ENCODE results near the gene DIS3L2. TPM values are rescaled to one million over a fixed set of nuclear protein-coding genes. Genes with fewer than 3 reads are reported as not detected.

The DIS3L2 gene
- total and polyA plus RNA-seq, 2 of the 4 experiments (the other 2 are of a cell fraction): 14.7 to 19.2 TPM

DNA sequence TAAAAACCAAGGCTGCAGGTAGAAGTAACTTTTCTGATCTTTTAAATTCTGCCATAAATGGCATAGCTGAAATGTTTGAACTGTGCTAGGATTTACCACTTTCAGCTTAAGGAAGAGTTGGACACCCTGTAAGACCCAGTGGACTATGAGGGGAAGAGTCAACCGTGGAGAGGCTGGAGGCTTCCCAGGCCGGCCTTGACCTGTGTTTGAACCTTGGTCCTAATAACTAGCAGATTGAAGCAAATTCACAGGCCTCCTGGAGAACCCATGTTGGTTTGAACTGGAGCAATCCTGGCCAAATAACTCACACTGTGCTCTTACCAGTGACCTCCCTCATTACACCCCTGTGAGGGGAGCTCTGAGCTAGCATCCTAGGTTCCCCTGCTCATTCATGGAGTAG is 329.8 kb downstream of the DIS3L2 start:
- no peak overlapping the region for H2BK20ac ChIP-seq (ENCODE audit: low read depth, low read length)
- H4K5ac ChIP-seq (ENCODE audit: low read depth, low read length): no peak overlapping the region
- no CpG with 5 or more reads among the region's 2 CpGs for WGBS, 2 experiments (ENCODE audit: extremely low coverage in 2 of 2, insufficient read length in 1 of 2)
- H3K4me3 ChIP-seq (ENCODE audit: insufficient read depth, low read depth, low read length): no peak overlapping the region
- H3K4ac ChIP-seq (ENCODE audit: low read depth, low read length): no peak overlapping the region
- no peaks in the 10 kb centered on the region; the same call in 1 of the 2 replicates for H4K20me1 ChIP-seq (ENCODE audit: insufficient read depth, low read length)
- TF ChIP-seq NFE2L2 (IDR thresholded peaks at IDR 0.05; ENCODE audit: low read depth, low read length) (no peak), MXI1 (IDR thresholded peaks at IDR 0.05; ENCODE audit: borderline replicate concordance, low read depth, low read length) (no peak), MAZ (IDR thresholded peaks at IDR 0.05; ENCODE audit: borderline replicate concordance, low read depth, low read length) (no peak), CEBPB (IDR thresholded peaks at IDR 0.05; ENCODE audit: low read depth, low read length) (no peak)
- TF ChIP-seq, protein P1, sequence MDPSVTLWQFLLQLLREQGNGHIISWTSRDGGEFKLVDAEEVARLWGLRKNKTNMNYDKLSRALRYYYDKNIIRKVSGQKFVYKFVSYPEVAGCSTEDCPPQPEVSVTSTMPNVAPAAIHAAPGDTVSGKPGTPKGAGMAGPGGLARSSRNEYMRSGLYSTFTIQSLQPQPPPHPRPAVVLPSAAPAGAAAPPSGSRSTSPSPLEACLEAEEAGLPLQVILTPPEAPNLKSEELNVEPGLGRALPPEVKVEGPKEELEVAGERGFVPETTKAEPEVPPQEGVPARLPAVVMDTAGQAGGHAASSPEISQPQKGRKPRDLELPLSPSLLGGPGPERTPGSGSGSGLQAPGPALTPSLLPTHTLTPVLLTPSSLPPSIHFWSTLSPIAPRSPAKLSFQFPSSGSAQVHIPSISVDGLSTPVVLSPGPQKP (IDR thresholded peaks at IDR 0.05; ENCODE audit: borderline replicate concordance, low read depth, low read length): no peak
- TF ChIP-seq, protein P2, sequence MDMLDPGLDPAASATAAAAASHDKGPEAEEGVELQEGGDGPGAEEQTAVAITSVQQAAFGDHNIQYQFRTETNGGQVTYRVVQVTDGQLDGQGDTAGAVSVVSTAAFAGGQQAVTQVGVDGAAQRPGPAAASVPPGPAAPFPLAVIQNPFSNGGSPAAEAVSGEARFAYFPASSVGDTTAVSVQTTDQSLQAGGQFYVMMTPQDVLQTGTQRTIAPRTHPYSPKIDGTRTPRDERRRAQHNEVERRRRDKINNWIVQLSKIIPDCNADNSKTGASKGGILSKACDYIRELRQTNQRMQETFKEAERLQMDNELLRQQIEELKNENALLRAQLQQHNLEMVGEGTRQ (IDR thresholded peaks at IDR 0.05; ENCODE audit: low read depth, low read length): no peak
- peaks cover 1% of the 10 kb centered on the region; the same call in 1 of the 2 replicates for H3K4me1 ChIP-seq (ENCODE audit: control insufficient read depth, insufficient read depth, low read length)
- no peak overlapping the region for H3K23ac ChIP-seq (ENCODE audit: low read depth, low read length)
- H3K18ac ChIP-seq (ENCODE audit: low read depth, low read length): no peak overlapping the region
- CTCF ChIA-PET: no interaction called here
- in situ Hi-C loops (cut with MboI; ENCODE audit: low sequenced_read_pairs) (no loop called here), dilution Hi-C loops (cut with HindIII; ENCODE audit: low sequenced_read_pairs, unreplicated experiment) (no loop called here), intact Hi-C loops (cut with micrococcal nuclease) (no loop called here)
- H3K36me3 ChIP-seq (ENCODE audit: control insufficient read depth, insufficient read depth, low read length): no peaks in the 10 kb centered on the region
- no peak overlapping the region for H2AK9ac ChIP-seq (replicated peaks; ENCODE audit: low read depth, low read length, poor library complexity)
- H4K8ac ChIP-seq (ENCODE audit: low read depth in 2 of 2, low read length in 2 of 2): no peak overlapping the region
- H2BK15ac ChIP-seq (ENCODE audit: low read depth, low read length): no peak overlapping the region
- H4K91ac ChIP-seq (ENCODE audit: insufficient read depth, low read depth, low read length): no peak overlapping the region
- no peak overlapping the region for H3K14ac ChIP-seq (replicated peaks; ENCODE audit: low read depth, low read length)
- H3K79me1 ChIP-seq (ENCODE audit: low read depth in 1 of 2, low read length in 2 of 2): no peaks in the 10 kb centered on the region; a peak in 1 of 4 replicates
- no peaks in the 10 kb centered on the region for H3K9me3 ChIP-seq (ENCODE audit: control insufficient read depth, insufficient read depth, low read length)
- POLR2A ChIA-PET (ENCODE audit: unreplicated experiment): no interaction called here
- no peak overlapping the region for H2AFZ ChIP-seq (replicated peaks; ENCODE audit: low read length, poor library complexity)
- no peak overlapping the region for H3K9ac ChIP-seq (ENCODE audit: low read depth, low read length)
- BruUV-seq (replicated peaks): no TSS peak
- DNase-seq (no peak), ATAC-seq (ENCODE audit: low read depth) (no peak)
- H3K9me1 ChIP-seq (ENCODE audit: insufficient read depth, low read length): peaks cover 9% of the 10 kb centered on the region; the same call in 1 of the 2 replicates
- no peak overlapping the region for H3K56ac ChIP-seq (ENCODE audit: extremely low read depth, insufficient read depth, low read length)
- no peak overlapping the region for H2BK120ac ChIP-seq (ENCODE audit: low read depth, low read length)
- no peak overlapping the region for H2BK5ac ChIP-seq (ENCODE audit: low read depth, low read length, poor library complexity, severe bottlenecking)
- H3K27ac ChIP-seq (ENCODE audit: insufficient read depth, low read length): no peak overlapping the region
- no peak overlapping the region for H3K4me2 ChIP-seq (ENCODE audit: low read depth, low read length)
- H2AK5ac ChIP-seq (ENCODE audit: low read depth, low read length): no peak overlapping the region
- no peaks in the 10 kb centered on the region for H3K27me3 ChIP-seq (ENCODE audit: control insufficient read depth, insufficient read depth, low read length)
